Liver (tissue), 9 donors: ENCODE data around the gene LHX3. TPM values are rescaled to one million over a fixed set of nuclear protein-coding genes. Genes with fewer than 3 reads are reported as not detected.

Experiments used
- DNase-seq: peaks from one replicate; pipeline ENCODE4 v3.0.0-alpha.2; 2017; ENCODE audit warnings: low spot score
- H3K27ac ChIP-seq, 2 donors: one replicate each; pipeline ENCODE4 v1.7.0; 2013; ENCODE audit warnings: inconsistent platforms in 2 of 2, low read length in 2 of 2, control low read depth in 1 of 2, low read depth in 1 of 2, mild to moderate bottlenecking in 1 of 2
- H3K27me3 ChIP-seq, 4 donors: one replicate each; pipeline versions ENCODE4 v1.6.1 to v1.7.0; 2013; ENCODE audit warnings: low read length in 3 of 4, inconsistent platforms in 1 of 4, mild to moderate bottlenecking in 1 of 4, moderate library complexity in 1 of 4; ENCODE audit not compliant: control insufficient read depth in 4 of 4, insufficient read depth in 4 of 4
- H3K36me3 ChIP-seq, 4 donors: one replicate each; pipeline versions ENCODE4 v1.6.1 to v1.7.0; 2013; ENCODE audit warnings: low read length in 3 of 4, mild to moderate bottlenecking in 3 of 4, low read depth in 1 of 4, moderate library complexity in 1 of 4; ENCODE audit not compliant: control insufficient read depth in 4 of 4, insufficient read depth in 3 of 4
- H3K4me1 ChIP-seq, 4 donors: one replicate each; pipeline versions ENCODE4 v1.6.1 to v1.7.0; 2013; ENCODE audit warnings: low read length in 3 of 4, mild to moderate bottlenecking in 3 of 4, moderate library complexity in 1 of 4; ENCODE audit not compliant: control insufficient read depth in 4 of 4, insufficient read depth in 4 of 4
- H3K4me3 ChIP-seq, 3 donors: one replicate each; pipeline versions ENCODE4 v1.6.1 to v1.7.0; 2013; ENCODE audit warnings: low read length in 3 of 3, control low read depth in 1 of 3, low read depth in 1 of 3, mild to moderate bottlenecking in 1 of 3
- H3K9ac ChIP-seq, 2 donors: one replicate each; pipeline ENCODE4 v1.7.0; 2013; ENCODE audit warnings: low read length in 2 of 2, mild to moderate bottlenecking in 2 of 2, moderate library complexity in 2 of 2, control low read depth in 1 of 2, low read depth in 1 of 2
- H3K9me3 ChIP-seq, 4 donors: one replicate each; pipeline versions ENCODE4 v1.6.1 to v1.7.0; 2013; ENCODE audit warnings: low read length in 3 of 4; ENCODE audit not compliant: control insufficient read depth in 4 of 4
- ATF3 ChIP-seq: IDR thresholded peaks from 2 replicates; pipeline ENCODE4 v1.6.1; 2016; ENCODE audit warnings: antibody characterized with exemption
- CTCF ChIP-seq: fragments of 150-350 bp; IDR thresholded peaks from 2 replicates; pipeline ENCODE4 v1.5.1; 2017; ENCODE audit warnings: improper control_type of control experiment, low read depth, low read length; ENCODE audit not compliant: missing input control
- EGR1 ChIP-seq, 2 donors: IDR thresholded peaks; 2 replicates each; pipeline ENCODE4 v1.6.1; 2016 to 2018; ENCODE audit warnings: antibody characterized with exemption in 2 of 2, low read depth in 2 of 2
- FOXA1 ChIP-seq: IDR thresholded peaks from 2 replicates; pipeline ENCODE4 v1.6.1; 2016; ENCODE audit warnings: antibody characterized with exemption
- FOXA2 ChIP-seq: IDR thresholded peaks from 2 replicates; pipeline ENCODE4 v1.6.1; 2016; ENCODE audit warnings: antibody characterized with exemption
- GABPA ChIP-seq, 2 donors: IDR thresholded peaks in 1 of 2; conservative IDR thresholded peaks in 1 of 2; 2 replicates each; pipeline ENCODE4 v1.6.1; 2016; ENCODE audit warnings: antibody characterized with exemption in 2 of 2, mild to moderate bottlenecking in 1 of 2, moderate library complexity in 1 of 2
- HNF4A ChIP-seq, 2 donors: conservative IDR thresholded peaks; 2 replicates each; pipeline ENCODE4 v1.6.1; 2016; ENCODE audit warnings: antibody characterized with exemption in 2 of 2, mild to moderate bottlenecking in 2 of 2
- HNF4G ChIP-seq: IDR thresholded peaks from 2 replicates; pipeline ENCODE4 v1.6.1; 2016; ENCODE audit warnings: antibody characterized with exemption
- JUND ChIP-seq, 2 donors: IDR thresholded peaks; 2 replicates each; pipeline ENCODE4 v1.6.1; 2016; ENCODE audit warnings: antibody characterized with exemption in 2 of 2
- MAX ChIP-seq: IDR thresholded peaks from 2 replicates; pipeline ENCODE4 v1.6.1; 2016; ENCODE audit warnings: antibody characterized with exemption
- NR2F2 ChIP-seq: IDR thresholded peaks from 2 replicates; pipeline ENCODE4 v1.6.1; 2016; ENCODE audit warnings: antibody characterized with exemption
- RAD21 ChIP-seq, 2 donors: IDR thresholded peaks; 2 replicates each; pipeline ENCODE4 v1.6.1; 2016; ENCODE audit warnings: antibody characterized with exemption in 2 of 2, mild to moderate bottlenecking in 2 of 2
- RXRA ChIP-seq, 2 donors: IDR thresholded peaks; 2 replicates each; pipeline ENCODE4 v1.6.1; 2017 to 2018; ENCODE audit warnings: antibody characterized with exemption in 2 of 2, mild to moderate bottlenecking in 1 of 2
- SP1 ChIP-seq: IDR thresholded peaks from 2 replicates; pipeline ENCODE4 v1.6.1; 2018; ENCODE audit warnings: antibody characterized with exemption, mild to moderate bottlenecking
- TAF1 ChIP-seq: conservative IDR thresholded peaks from 2 replicates; pipeline ENCODE4 v1.6.1; 2016; ENCODE audit warnings: antibody characterized with exemption, mild to moderate bottlenecking
- YY1 ChIP-seq: IDR thresholded peaks from 2 replicates; pipeline ENCODE4 v1.6.1; 2016; ENCODE audit warnings: antibody characterized with exemption, mild to moderate bottlenecking
- WGBS: extraction: QIAGEN DNeasy Blood & Tissue Kit; methylation state at CpG from one replicate; pipeline ENCODE4 v1.1.7; 2013; 5-methylcytosine and 5-hydroxymethylcytosine counted together
- polyA plus RNA-seq, 2 donors: library from polyadenylated mRNA; stranded (reverse) in 1 of 2; unstranded in 1 of 2; fragments of 200-250 nt in 1 of 2; fragments of >200 nt in 1 of 2; fragmentation: Nextera tagmentation in 1 of 2; extraction: Ambion mirVana in 1 of 2; gene quantifications; one replicate each; pipeline versions ENCODE4 v1.2.1 to v1.2.3, GENCODE V29; 2013 to 2015
- total RNA-seq, 2 donors: library from RNA; depleted of rRNA; stranded (reverse); fragments of >200 nt; gene quantifications; one replicate each; pipeline ENCODE4 v1.2.3, GENCODE V29; 2014
- TF ChIP-seq, protein P1 (sequence below): IDR thresholded peaks from 2 replicates; pipeline ENCODE4 v1.6.1; 2016; ENCODE audit warnings: antibody characterized with exemption
- donor health status: healthy.
- donor health status: healthy.
- donor health status: healthy.
- donor health status: healthy.
- donor health status: healthy.

The LHX3 gene
- total and polyA plus RNA-seq, 4 donors: not detected

- TF ChIP-seq CTCF (no peak), JUND (IDR thresholded peaks at IDR 0.05) (no peak), RAD21 (IDR thresholded peaks at IDR 0.05) (no peak)
Observed at GRCh38 chr9:136225366-136225747, 20.4 kb upstream of the LHX3 start (continued).

DNA sequence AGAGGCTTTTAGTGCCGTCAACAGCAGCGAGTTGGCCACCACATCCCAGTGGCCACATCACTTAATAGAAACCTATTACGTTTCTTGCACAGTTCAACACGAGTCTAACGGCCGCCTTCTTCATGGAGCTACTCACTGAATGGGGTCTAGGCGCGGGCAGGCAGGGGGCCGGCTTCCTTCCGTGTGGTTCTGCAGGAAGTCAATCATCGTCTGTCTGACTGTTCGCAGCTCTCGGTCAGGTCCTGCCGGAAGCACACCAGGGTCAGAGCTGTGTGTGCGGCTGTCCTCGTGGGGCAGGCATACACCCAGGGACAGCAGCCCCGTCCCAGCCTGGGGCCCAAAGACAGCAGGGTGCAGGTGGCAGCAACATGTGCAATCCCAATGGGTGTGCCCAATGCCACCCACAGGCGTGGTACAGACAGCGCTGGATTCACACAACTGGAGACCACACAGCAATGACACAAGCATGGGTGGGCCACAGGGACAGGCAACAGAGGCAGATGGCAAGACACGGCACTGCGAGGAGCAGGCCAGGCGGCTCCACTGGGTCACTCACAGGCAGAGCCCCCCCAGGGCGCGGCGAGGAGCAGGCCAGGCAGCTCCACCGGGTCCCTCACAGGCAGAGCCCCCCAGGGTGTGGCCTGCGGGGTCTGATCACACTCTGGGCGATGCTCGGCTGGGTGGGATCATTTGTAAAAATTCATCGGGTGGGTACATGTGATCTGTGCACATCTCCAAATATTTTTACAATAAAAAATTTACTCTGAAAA lies 19.1 kb upstream of the LHX3 start:
- TF ChIP-seq JUND (IDR thresholded peaks at IDR 0.05): no peak
- no peak for TF ChIP-seq TAF1
- TF ChIP-seq GABPA (IDR thresholded peaks at IDR 0.05 in 1 of 2, conservative IDR thresholded peaks at IDR 0.05 in 1 of 2): no peak
- TF ChIP-seq RAD21 (IDR thresholded peaks at IDR 0.05): no peak
- no peak for TF ChIP-seq SP1
- no peak for TF ChIP-seq NR2F2
- TF ChIP-seq ATF3: no peak
- no peak for TF ChIP-seq FOXA1
- TF ChIP-seq HNF4G: no peak
- TF ChIP-seq EGR1 (IDR thresholded peaks at IDR 0.05; ENCODE audit: low read depth in 2 of 2): no peak
- TF ChIP-seq RXRA (IDR thresholded peaks at IDR 0.05): no peak
- TF ChIP-seq, protein P1, sequence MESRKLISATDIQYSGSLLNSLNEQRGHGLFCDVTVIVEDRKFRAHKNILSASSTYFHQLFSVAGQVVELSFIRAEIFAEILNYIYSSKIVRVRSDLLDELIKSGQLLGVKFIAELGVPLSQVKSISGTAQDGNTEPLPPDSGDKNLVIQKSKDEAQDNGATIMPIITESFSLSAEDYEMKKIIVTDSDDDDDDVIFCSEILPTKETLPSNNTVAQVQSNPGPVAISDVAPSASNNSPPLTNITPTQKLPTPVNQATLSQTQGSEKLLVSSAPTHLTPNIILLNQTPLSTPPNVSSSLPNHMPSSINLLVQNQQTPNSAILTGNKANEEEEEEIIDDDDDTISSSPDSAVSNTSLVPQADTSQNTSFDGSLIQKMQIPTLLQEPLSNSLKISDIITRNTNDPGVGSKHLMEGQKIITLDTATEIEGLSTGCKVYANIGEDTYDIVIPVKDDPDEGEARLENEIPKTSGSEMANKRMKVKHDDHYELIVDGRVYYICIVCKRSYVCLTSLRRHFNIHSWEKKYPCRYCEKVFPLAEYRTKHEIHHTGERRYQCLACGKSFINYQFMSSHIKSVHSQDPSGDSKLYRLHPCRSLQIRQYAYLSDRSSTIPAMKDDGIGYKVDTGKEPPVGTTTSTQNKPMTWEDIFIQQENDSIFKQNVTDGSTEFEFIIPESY: no peak
- no peak for TF ChIP-seq YY1
- no peak for TF ChIP-seq FOXA2
- TF ChIP-seq HNF4A (conservative IDR thresholded peaks at IDR 0.05): no peak
- no peak for TF ChIP-seq MAX
- no peak for TF ChIP-seq CTCF
- Histone ChIP-seq H3K9ac (no peak overlapping the region), H3K27me3 (no peaks in the 10 kb centered on the region), H3K9me3 (no peaks in the 10 kb centered on the region), H3K36me3 (peaks cover 0 to 13% (median 4%) of the 10 kb centered on the region in 4 donors), H3K27ac (no peak overlapping the region), H3K4me1 (no peaks in the 10 kb centered on the region), H3K4me3 (no peak overlapping the region)
- no peak for DNase-seq
- 93% methylated on average over 30 of the region's 30 CpGs for WGBS
